Measurements from ENCODE around the gene NUDT14. TPM values are rescaled to one million over a fixed set of nuclear protein-coding genes. Genes with fewer than 3 reads are reported as not detected.

The NUDT14 gene
- 5.7 and 9.6 TPM in 2 replicates for total RNA-seq

GRCh38 chr14:105180592-105181548, at the start of gene NUDT14:
TSS of gene NUDT14 (minus strand) at chr14:105181312. CDS start at chr14:105181209, 103 bp downstream.

DNA sequence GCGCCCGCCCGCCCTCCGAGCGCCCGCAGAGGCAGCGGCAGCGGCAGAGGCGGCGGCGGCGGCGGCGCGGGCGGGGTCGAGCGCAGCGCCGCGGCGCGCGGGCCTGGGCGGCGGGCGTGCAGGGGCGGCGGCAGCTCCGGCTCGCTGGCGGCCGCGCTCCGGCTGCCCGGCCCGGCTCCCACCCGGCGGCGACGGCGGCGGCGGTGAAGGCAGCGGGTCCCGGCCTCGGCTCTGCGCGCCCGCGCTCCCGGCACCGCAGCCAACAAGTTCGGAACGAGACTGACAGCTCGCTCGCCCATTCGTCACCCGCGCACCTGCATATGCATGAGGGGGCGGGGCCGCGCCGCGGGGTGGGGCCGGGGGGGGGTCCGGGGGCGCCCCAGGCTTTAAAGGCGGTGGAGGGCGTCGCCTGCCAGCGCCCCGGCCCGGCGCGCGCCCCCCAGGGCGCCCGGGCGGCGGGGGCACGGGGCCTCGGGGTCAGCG, 12.6 kb downstream of the NUDT14 start, which contains the start of gene JAG2:
Gene JAG2 (minus strand): TSS at position 281 of the 483 bp plus-strand sequence. CDS start 356 bp downstream, outside the sequence.

Other genes with a start within 250 kb of the NUDT14 start
- gene AHNAK2, start 202.9 kb downstream of the NUDT14 start, total RNA-seq: 28.5 and 28.7 TPM in 2 replicates
- 4.9 and 11.5 TPM in 2 replicates for gene CLBA1, start 195.5 kb downstream of the NUDT14 start, total RNA-seq
- gene CDCA4, start 160.2 kb downstream of the NUDT14 start, total RNA-seq: 11.4 and 11.5 TPM in 2 replicates
- gene GPR132, start 115.9 kb downstream of the NUDT14 start, total RNA-seq: not detected in 2 replicates
- 4.3 and 4.4 TPM in 2 replicates for gene JAG2, start 12.5 kb downstream of the NUDT14 start, total RNA-seq
- 48.7 and 53.6 TPM in 2 replicates for gene BTBD6, start 67.2 kb upstream of the NUDT14 start, total RNA-seq
- gene BRF1, start 119.7 kb upstream of the NUDT14 start, total RNA-seq: 32.7 and 40.8 TPM in 2 replicates
- 35.2 and 61.7 TPM in 2 replicates for gene PACS2, start 133.4 kb upstream of the NUDT14 start, total RNA-seq
- 0.18 TPM in 1 of 2 replicates, not detected in the other for gene TEX22, start 217.2 kb upstream of the NUDT14 start, total RNA-seq
- gene MTA1, start 238.5 kb upstream of the NUDT14 start, total RNA-seq: 32.2 and 49.5 TPM in 2 replicates

All from cardiac atrium fibroblast (primary cell).